NT2/D1 (cell line): ENCODE measurements around the gene DPP6.

Experiments used
- SUZ12 ChIP-seq: IDR thresholded peaks from 2 replicates; pipeline ENCODE4 v1.6.1; 2011; ENCODE audit not compliant: insufficient read length, insufficient read depth; ENCODE audit errors: extremely low read depth
- YY1 ChIP-seq: IDR thresholded peaks from 2 replicates; pipeline ENCODE4 v1.6.1; 2011; ENCODE audit not compliant: insufficient read length, insufficient read depth
- ZNF274 ChIP-seq: IDR thresholded peaks from 2 replicates; pipeline ENCODE4 v1.6.1; 2011; ENCODE audit warnings: mild to moderate bottlenecking, low read depth, low read length

GRCh38 chr7:154785898-154786297 is 733.7 kb downstream of the DPP6 start:
- no peak for TF ChIP-seq ZNF274
- TF ChIP-seq YY1, result no peak
- no peak for TF ChIP-seq SUZ12
